Vagina (tissue), 2 donors: Measurements from ENCODE around the gene RAB12. TPM values are rescaled to one million over a fixed set of nuclear protein-coding genes. Genes with fewer than 3 reads are reported as not detected.
"Not testable (repeated sequence)": the region's sequence is repeated elsewhere in the genome, so short reads cannot be mapped to it uniquely, and the experiment has no call there.

Source experiments
- DNase-seq, 2 donors: peaks; one replicate each; pipeline ENCODE4 v3.0.0-alpha.2; 2017; ENCODE audit errors: extremely low spot score in 2 of 2
- H3K27ac ChIP-seq: fragments of 200-600 bp; sonication (generic); one replicate; pipeline ENCODE4 v1.5.1; 2019
- H3K27me3 ChIP-seq: fragments of 200-600 bp; sonication (generic); one replicate; pipeline ENCODE4 v1.5.1; 2019
- H3K36me3 ChIP-seq, 2 donors: fragments of 200-600 bp; sonication (generic); one replicate each; pipeline ENCODE4 v1.5.1; 2017 to 2019
- H3K4me1 ChIP-seq: fragments of 200-600 bp; sonication (generic); one replicate; pipeline ENCODE4 v1.5.1; 2019
- H3K4me3 ChIP-seq, 2 donors: fragments of 200-600 bp; sonication (generic); 1 replicate in 1 of 2; 2 replicates in 1 of 2; pipeline ENCODE4 v1.5.1; 2016 to 2019
- H3K9me3 ChIP-seq: fragments of 200-600 bp; sonication (generic); one replicate; pipeline ENCODE4 v1.5.1; 2019
- POLR2A ChIP-seq, 2 donors: fragments of 450-650 bp; IDR thresholded peaks; one replicate each; pipeline ENCODE4 v1.6.1; 2017; ENCODE audit warnings: antibody characterized with exemption in 2 of 2, mild to moderate bottlenecking in 2 of 2, moderate library complexity in 2 of 2
- POLR2AphosphoS5 ChIP-seq, 2 donors: sonication (generic); formaldehyde crosslinking; IDR thresholded peaks; one replicate each; pipeline ENCODE4 v1.9.0; 2017; ENCODE audit warnings: antibody characterized with exemption in 2 of 2, mild to moderate bottlenecking in 2 of 2, low read depth in 1 of 2; ENCODE audit not compliant: insufficient read depth in 1 of 2
- intact Hi-C: fragments of 100-400 bp; cut with DNase I; formaldehyde crosslinking; loops from one replicate; pipeline ENCODE4 v1.15.1; 2023
- total RNA-seq: library from RNA; depleted of rRNA; stranded (reverse); fragments of >200 nt; gene quantifications from one replicate; pipeline ENCODE4 v1.2.3, GENCODE V29; 2016
- TF ChIP-seq, protein P1 (sequence below), 3 experiments: fragments of 450-650 bp in 2 of 3; fragments of 200-600 bp in 1 of 3; sonication (generic) in 1 of 3; IDR thresholded peaks; one replicate each; pipeline ENCODE4 v1.5.1; 2017 to 2019; ENCODE audit warnings: antibody characterized with exemption in 3 of 3, mild to moderate bottlenecking in 2 of 3, moderate library complexity in 2 of 3

Gene RAB12
- total RNA-seq, 1 donor from 2014 or later, result 35.8 TPM

DNA sequence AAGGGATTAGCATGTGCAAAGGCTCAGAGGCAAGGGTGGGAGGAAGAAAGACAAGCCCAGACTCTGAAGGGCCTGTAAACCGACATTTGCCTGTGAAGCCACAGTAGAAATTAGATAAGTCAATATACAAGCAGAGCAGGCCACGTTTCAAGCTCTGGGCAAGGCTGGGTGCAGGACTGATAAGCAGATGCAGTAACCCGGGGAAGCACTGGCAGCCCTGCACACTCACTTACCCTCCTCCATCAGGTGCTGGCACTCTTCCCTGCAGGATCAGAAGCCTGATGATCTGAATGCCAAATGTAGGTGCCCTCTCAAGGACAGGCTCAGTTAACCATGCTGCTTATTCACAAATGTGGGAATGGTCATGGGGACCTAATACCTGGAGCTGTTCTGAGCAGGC is 46.3 kb upstream of the RAB12 start:
- TF ChIP-seq POLR2AphosphoS5 (IDR thresholded peaks at IDR 0.05; ENCODE audit: insufficient read depth in 1 of 2, low read depth in 1 of 2) (no peak), POLR2A (IDR thresholded peaks at IDR 0.05) (no peak)
- TF ChIP-seq, protein P1, sequence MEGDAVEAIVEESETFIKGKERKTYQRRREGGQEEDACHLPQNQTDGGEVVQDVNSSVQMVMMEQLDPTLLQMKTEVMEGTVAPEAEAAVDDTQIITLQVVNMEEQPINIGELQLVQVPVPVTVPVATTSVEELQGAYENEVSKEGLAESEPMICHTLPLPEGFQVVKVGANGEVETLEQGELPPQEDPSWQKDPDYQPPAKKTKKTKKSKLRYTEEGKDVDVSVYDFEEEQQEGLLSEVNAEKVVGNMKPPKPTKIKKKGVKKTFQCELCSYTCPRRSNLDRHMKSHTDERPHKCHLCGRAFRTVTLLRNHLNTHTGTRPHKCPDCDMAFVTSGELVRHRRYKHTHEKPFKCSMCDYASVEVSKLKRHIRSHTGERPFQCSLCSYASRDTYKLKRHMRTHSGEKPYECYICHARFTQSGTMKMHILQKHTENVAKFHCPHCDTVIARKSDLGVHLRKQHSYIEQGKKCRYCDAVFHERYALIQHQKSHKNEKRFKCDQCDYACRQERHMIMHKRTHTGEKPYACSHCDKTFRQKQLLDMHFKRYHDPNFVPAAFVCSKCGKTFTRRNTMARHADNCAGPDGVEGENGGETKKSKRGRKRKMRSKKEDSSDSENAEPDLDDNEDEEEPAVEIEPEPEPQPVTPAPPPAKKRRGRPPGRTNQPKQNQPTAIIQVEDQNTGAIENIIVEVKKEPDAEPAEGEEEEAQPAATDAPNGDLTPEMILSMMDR (IDR thresholded peaks at IDR 0.05), result no peak
- no peak for DNase-seq
- Histone ChIP-seq H3K9me3 (no peaks in the 10 kb centered on the region), H3K36me3 (no peaks in the 10 kb centered on the region), H3K4me3 (no peak overlapping the region), H3K27me3 (no peaks in the 10 kb centered on the region), H3K4me1 (no peaks in the 10 kb centered on the region), H3K27ac (no peak overlapping the region)
- intact Hi-C loops, result no loop called here

DNA sequence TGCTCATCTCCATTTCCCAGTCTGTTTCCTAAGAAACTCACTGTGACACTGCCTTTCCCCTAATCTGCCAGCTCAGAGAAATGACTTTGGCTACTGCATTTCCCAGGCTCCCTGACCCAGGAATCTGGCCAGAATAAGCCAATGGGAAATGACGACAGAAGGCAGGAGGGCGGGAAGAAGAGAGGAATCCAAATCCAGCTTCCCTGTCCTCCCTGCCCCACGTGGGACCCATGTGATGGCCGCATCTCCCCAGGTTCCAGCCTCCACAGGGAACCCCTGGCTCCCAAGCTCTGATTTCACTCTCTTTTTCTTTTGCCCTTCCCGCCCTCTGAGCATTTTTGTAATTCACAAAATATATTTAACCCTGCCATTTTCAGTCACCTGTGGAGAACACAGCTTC is 37.8 kb upstream of the RAB12 start:
- Histone ChIP-seq H3K9me3 (no peaks in the 10 kb centered on the region), H3K27me3 (no peaks in the 10 kb centered on the region), H3K4me1 (no peaks in the 10 kb centered on the region), H3K27ac (no peak overlapping the region), H3K36me3 (no peaks in the 10 kb centered on the region), H3K4me3 (no peak overlapping the region)
- TF ChIP-seq POLR2A (IDR thresholded peaks at IDR 0.05) (no peak), POLR2AphosphoS5 (IDR thresholded peaks at IDR 0.05; ENCODE audit: insufficient read depth in 1 of 2, low read depth in 1 of 2) (no peak)
- TF ChIP-seq, protein P1 (IDR thresholded peaks at IDR 0.05), result no peak
- DNase-seq, result no peak
- intact Hi-C loops, result no loop called here

DNA sequence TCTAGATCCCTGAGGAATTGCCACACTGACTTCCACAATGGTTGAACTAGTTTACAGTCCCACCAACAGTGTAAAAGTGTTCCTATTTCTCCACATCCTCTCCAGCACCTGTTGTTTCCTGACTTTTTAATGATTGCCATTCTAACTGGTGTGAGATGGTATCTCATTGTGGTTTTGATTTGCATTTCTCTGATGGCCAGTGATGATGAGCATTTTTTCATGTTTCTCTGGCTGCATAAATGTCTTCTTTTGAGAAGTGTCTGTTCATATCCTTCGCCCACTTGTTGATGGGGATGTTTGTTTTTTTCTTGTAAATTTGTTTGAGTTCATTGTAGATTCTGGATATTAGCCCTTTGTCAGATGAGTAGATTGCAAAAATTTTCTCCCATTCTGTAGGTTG is 35.5 kb upstream of the RAB12 start:
- H3K9me3 ChIP-seq, DNase-seq, H3K4me3 ChIP-seq, intact Hi-C loops, H3K4me1 ChIP-seq, H3K36me3 ChIP-seq, H3K27me3 ChIP-seq, H3K27ac ChIP-seq: not testable (repeated sequence)

DNA sequence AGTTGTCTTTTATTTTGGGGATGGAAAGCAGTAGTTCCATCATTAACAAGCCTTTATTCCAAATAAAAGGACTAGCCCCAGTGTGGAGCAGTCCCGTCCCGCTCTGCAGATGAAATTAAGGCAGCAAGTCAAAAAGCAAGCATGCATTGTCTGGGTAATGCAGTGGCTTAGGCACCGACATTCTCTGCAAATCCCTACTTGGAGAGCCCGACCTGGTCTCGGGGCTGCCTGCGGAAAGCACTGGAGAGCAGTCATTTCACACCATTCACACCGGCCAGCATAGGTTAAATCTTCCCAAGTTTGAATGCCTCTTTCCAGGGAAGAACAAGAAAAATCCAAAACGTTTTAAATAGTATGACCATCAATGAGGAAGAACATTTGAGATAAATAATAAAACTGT is 24.4 kb upstream of the RAB12 start:
- Histone ChIP-seq H3K27ac (no peak overlapping the region), H3K4me1 (no peaks in the 10 kb centered on the region), H3K4me3 (no peak overlapping the region), H3K27me3 (no peaks in the 10 kb centered on the region), H3K36me3 (no peaks in the 10 kb centered on the region), H3K9me3 (no peaks in the 10 kb centered on the region)
- no peak for DNase-seq
- TF ChIP-seq, protein P1 (IDR thresholded peaks at IDR 0.05), result no peak
- TF ChIP-seq POLR2A (IDR thresholded peaks at IDR 0.05), result no peak
- TF ChIP-seq POLR2AphosphoS5 (IDR thresholded peaks at IDR 0.05; ENCODE audit: insufficient read depth in 1 of 2, low read depth in 1 of 2), result no peak
- intact Hi-C loops, result no loop called here

DNA sequence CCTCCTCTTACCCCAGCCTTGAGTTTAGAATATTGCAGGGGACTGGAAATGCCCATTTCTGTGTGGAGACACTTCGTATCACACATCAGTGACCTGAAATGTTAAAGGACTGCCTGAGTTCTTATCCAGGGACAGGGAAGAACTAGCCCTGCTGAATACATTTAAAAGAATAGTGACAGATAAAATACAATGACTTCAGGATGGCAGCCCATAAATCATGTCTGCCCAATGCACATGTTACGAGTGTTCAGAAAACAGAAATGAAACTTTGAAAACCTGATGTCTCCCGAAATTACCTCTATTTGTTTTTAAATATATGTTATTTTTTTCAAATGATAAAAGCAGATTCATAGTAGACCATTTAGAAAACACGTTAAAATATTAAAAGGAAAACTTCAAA is 22.3 kb upstream of the RAB12 start:
- intact Hi-C loops, result no loop called here

More for the DNA sequence above, 22.3 kb upstream of the RAB12 start:
- no peak for DNase-seq
- Histone ChIP-seq H3K27me3 (no peaks in the 10 kb centered on the region), H3K36me3 (no peaks in the 10 kb centered on the region), H3K27ac (no peak overlapping the region), H3K9me3 (no peaks in the 10 kb centered on the region), H3K4me3 (no peak overlapping the region), H3K4me1 (no peaks in the 10 kb centered on the region)
- TF ChIP-seq POLR2AphosphoS5 (IDR thresholded peaks at IDR 0.05; ENCODE audit: insufficient read depth in 1 of 2, low read depth in 1 of 2) (no peak), POLR2A (IDR thresholded peaks at IDR 0.05) (no peak)
- TF ChIP-seq, protein P1 (IDR thresholded peaks at IDR 0.05), result no peak
